T-helper 2 cell treated with Interferon-gamma antibody and Interleukin-4, amounts not matched to agents 100 ng/mL and 5 ng/mL, for 36 hours (primary cell): ENCODE results near the gene CTNND2. TPM values are rescaled to one million over a fixed set of nuclear protein-coding genes. Genes with fewer than 3 reads are reported as not detected.

Experiments used
- intact Hi-C: fragments of 100-400 bp; cut with micrococcal nuclease; formaldehyde crosslinking; loops from one replicate; pipeline ENCODE4 v1.15.1; 2023
- total RNA-seq: library from RNA; stranded (reverse); gene quantifications from 2 replicates; pipeline ENCODE4 v1.2.3, GENCODE V29; 2022

The CTNND2 gene
- total RNA-seq, 1 donor from 2014 or later, result not detected

DNA sequence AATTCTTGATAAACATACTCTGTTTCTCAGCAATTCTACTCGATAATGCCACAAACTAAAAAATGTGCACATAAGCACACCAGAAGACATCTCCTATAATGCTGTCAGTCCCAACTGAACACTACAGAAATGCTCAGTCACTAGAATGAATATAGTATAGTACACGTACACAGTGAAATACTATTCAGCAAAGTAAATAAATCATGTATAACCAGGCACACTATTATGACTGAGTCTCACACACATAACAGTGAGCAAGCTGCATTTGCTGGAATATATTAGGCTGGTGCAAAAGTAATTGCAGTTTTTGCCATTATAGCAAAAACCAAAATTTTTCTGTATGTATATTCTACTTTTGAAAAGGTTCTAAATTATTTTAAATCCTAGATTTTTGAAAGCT lies 310.2 kb downstream of the CTNND2 start:
- intact Hi-C loops, result no loop called here

DNA sequence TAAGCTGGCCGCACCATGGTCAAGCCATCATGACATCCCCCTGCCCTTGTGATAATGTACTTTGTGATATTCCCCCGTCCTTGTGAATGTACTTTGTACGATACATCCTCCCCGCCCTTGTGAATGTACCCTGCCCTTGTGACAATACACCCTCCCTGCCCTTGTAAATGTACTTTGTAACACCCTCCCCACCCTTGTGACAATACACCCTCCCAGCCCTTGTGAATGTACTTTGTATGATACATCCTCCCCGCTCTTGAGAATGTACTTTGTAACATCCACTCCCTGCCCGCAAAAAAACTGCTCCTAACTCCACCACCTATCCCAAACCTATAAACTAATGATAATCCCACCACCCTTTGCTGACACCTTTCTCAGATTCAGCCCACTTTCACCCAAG lies 313.8 kb downstream of the CTNND2 start:
- intact Hi-C loops, result no loop called here

DNA sequence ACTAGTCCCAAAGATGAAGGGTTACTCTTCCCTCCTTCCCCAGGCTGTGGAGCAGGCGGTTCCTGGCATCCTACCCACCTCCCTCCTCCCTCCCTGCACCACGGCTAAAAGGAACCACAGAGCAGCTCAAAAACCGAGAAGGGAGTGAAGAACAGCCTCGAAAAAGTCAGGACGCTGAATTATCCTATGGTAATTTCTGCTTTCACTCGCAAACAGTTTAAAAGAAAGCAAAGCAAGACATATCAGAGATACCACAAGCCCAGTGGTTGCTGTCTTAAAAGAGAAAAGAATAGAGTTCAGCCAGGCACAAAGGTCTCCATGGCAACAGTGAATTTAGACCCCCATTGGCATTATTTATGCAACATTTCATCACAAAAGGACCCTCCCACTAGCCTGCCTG lies 315.4 kb downstream of the CTNND2 start:
- intact Hi-C loops, result no loop called here

DNA sequence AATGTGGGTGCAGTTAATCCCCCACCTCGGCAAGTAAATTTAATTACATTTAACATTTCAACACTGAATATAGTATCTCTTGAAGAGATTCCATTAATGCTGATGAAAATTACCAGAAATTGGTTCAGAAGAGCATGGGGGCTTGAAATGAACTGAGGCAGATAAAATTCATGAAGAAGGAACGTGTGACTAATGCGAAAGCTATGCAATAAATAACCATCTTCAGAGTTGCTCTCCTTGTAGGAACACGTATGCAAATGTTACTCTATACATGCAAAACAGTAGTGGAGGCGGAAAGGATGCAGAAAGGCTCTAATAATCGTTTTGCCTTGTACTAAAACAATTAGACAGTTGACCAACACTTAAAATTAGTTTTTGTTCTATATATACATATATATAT lies 320.2 kb downstream of the CTNND2 start:
- intact Hi-C loops, result no loop called here

DNA sequence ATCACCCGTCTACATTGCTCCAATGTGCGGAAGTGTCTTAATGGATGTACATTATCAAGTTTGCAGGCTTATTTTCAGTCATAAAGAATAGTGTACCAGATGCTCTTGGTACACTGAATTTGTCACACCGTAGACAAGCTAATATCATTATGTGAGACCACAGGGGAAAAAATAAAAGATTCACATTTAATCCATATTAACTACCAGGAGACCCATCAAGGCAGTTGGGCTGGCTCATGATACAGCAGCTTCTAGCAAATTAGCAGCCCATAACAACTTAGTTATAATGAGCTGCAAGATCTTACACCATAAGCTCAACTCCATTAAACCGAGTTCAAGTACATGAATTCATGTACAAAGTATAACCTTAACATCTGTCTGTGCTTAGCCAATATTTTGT lies 324.9 kb downstream of the CTNND2 start:
- intact Hi-C loops, result no loop called here

DNA sequence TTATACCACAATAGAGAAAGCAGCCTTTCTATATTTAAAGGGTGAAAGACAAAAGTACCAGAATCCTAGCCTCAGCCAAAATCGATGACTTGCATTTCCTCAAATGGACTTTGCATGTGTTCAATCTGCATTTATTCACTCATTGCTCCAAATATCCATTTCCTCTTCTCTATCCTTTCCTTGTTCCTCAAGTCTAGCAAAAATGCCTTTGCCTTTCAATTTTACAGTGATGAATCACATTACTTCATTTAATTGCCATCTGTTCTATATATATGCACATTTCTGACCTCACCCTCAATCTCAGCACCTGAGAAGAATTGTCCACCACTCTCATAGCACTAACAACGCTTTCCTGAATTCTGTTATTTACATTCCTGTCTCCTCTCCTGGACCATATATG lies 329.5 kb downstream of the CTNND2 start:
- intact Hi-C loops, result no loop called here

DNA sequence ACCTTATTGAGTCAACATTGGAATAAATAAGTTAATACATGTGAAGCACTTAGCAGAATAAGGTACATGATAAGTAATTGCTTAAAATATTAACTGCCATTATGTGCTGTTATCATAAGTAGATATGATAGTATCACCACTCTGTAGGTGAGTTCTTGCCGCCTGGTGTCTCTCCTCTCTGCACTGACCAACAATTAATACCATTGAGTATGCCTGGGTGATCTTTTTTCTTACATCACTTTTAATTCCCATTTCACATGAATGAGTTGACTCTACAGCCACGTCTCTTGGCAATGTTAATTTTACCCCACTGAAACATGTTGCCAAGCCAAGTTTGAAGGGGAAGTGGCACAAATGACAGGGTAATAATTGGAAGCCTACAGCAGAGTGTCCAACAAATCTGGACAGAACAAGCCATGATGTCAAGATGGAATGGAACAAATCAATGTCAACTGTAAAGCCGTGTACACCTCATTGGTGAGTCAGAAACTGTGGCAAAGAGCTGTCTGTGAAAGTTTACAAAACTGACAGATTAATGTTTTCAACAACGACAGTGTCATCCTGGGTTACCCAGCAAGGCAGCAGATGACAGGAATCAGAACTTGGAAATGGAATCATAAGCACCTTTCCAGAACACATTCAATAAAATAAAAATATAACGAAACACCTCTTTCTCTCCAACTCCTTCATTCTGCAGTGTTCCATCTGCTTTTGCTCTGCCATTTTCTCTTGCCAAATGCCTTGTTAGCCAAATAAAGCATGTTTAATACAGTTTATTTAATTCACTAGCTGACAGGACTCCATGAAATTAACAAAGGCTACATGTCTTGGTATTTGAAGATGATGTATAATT lies 330.9 kb downstream of the CTNND2 start:
- intact Hi-C loops, result no loop called here

DNA sequence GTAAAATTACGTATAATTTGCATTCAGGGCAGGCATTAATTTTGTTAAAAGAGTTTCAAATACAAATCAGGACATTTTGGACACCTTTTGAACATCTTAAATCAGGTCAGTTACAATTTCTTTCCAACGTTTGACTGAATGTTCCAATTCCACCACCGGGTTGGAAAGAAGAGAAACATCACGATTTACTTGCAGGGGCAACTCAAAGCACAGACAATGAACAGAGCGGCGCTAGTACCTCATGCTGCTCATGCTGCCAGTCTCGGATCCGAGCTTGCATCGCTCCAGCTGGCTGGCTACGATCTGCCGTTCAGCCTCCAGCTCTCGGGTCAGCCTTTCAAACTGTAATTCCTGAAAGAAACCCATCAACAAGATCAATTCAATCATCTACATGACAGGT lies 339.5 kb downstream of the CTNND2 start:
- intact Hi-C loops, result no loop called here

DNA sequence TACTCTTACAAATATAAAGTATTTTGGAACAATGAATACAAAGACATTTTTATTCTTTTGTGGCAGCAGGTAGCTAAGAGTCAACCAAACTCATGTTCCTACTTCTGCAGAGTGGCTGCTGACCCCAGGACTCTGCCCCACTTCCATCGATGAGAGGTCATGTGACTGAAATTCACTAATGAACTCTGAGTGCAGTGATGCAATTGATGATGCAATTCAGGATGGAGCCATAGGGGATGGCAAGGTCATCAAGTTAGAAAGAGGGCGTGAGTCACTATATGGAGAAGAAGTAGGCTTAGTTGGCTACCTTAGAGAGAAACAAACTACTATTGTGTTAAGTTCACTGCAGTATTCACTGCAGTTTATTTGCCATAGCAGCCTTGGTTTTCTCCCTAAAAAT lies 340.4 kb downstream of the CTNND2 start:
- intact Hi-C loops, result no loop called here

DNA sequence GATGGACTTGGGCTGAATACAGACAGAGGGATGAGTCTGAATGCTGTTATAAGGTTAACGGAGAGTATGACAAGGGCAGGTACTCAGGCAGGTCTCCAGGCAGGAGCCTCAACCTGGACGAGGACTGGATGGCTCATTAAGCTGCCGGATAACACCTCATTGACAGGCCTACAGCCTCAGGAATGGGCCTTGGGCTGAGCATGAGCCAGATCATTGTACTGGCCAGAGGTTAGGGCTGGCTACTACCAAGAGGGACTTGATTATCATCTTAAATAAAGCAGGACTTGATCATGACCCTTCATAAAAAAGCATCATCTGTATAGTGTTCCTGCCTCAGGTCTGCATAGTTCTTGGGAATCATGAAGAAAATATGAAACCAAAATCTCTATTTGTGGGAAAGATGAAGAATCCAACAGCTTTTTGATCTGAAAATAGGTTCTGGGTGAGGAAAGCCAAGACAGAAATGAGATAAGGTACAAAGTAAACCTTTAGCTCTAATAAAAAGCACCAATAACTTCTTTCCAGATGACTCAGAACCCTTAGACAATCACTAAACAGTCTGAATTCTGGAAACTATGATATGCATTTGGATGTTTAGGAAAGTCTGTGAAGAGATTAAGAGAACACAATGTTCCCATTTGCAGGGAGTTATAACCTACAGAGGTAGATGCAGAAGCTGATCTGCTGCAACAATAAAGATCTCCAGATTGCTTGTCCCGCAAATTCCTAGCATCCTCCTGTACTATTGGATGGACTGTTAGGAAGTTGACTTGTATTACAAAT lies 343.1 kb downstream of the CTNND2 start:
- intact Hi-C loops, result no loop called here

DNA sequence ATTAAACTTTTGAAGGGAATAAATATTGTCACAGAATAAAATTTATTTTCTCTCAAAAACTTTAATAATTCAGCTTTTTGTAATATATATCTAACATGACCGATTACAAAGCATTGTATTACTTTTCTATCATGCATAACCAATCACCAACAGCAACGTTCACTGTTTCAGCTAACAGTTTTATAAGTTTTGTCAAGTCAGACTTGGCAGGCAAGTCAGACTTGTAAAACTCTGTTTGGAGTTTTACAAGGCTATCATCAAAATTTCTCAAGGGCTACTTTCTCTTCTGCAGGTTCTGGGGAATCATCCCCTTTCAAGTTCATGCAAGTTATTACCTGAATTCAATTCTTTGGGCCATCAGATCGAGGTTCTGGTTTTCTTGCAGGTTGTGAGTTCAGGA lies 347.2 kb downstream of the CTNND2 start:
- intact Hi-C loops, result no loop called here

DNA sequence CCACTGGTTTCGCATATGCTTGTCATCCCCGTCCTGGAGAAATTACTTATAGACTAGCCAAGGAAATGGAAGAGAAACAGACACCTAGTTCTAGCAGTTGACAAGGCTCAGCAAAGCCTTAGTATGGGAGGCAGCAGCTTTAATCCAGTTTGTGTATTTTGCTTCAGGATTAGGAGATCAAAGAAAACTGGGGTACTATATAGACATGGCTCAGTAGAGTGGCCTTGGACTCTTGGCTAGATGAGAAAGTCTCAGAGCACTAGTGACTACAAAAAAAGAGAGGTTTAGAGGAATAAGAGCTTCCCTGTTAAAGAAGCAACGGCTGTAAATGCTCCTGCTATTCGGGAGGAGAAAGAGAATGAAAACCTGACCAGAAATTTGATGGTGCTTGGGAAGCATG lies 349.1 kb downstream of the CTNND2 start:
- intact Hi-C loops, result no loop called here

DNA sequence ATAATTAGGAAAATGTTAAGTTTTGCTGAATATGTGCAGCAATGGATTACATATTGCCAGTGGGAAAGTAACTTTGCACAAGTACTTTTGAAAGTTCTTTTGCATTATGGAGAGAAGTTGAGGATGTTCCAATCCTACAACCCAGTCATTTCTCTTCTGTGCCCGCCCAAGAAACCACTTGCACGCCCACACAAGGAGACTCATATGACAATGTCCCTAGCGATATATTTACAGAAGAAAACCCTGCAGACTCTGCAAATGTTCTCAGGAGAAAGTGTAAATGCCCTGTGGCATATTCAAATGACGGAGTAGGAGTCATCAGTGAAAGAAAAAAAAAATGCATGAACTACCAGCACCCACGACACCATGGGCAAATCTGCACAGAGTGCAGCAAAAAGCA lies 356.5 kb downstream of the CTNND2 start:
- intact Hi-C loops, result no loop called here

DNA sequence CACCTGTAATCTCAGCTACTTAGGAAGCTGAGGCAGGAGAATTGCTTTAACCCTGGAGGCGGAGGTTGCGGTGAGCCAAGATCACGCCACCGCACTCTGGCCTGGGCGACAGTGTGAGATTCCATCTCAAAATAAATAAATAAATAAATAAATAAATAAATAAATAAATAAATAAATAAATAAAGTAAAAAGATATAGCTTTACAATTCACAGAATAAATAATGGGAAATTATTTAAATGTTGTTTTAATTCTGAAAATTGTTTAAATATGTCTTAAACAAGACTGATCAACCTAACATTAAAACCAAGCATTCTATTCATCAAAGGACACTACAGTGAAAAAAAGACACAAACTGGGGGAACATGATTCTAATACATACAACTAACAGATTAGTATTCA lies 357.1 kb downstream of the CTNND2 start:
- intact Hi-C loops, result no loop called here

DNA sequence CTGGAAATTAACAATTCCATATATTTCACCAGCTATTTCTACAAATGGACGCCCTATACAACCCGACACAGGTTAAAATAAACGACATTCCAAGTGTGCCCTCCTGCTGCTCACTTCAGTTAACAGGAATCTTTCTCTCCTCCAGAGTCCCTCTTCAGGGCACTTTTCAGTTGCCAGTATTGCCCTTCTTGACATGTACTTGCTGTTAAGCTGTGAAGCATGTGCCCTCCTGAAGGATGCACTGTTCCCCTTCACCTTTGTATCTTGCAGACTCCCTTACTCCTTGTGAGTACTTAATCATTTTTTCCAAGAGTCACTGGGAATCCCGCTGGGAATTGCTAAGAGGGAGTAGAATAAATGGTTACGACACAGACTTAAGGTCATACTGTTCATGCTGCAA lies 364.1 kb downstream of the CTNND2 start:
- intact Hi-C loops, result no loop called here

DNA sequence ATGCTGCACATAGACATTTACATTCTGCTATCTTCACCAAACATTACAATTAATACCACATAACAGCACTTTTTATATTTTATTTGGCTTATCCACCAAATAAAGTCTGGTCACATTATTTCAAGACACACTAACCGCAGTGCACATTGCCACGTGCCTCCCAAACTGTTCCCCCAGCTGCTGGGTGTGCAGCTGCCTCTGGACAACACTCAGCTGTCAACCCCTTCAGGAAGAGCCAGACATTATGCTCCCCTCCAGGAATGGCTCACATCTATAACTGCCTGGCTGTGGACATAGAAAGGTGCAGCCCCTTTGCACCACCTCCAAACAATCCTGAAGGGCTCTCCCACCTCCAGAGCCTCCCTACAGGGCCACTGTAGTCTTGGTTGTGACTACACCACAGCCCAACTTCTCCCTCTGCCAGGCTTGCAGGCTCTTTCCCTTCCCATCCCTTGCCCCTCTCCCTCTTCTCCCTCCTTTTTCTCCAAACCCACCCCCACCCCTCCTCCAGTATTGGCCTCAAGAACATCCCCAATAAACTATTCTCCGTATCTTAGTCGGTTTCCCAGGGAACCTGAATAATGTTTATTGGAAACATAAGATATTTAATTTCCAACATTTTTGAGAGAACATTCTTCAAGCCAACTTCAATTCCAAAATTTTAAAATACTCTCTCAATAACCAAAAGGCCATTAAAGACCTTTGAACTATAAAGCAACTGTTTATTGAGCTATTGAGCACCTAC lies 372.3 kb downstream of the CTNND2 start:
- intact Hi-C loops, result no loop called here

DNA sequence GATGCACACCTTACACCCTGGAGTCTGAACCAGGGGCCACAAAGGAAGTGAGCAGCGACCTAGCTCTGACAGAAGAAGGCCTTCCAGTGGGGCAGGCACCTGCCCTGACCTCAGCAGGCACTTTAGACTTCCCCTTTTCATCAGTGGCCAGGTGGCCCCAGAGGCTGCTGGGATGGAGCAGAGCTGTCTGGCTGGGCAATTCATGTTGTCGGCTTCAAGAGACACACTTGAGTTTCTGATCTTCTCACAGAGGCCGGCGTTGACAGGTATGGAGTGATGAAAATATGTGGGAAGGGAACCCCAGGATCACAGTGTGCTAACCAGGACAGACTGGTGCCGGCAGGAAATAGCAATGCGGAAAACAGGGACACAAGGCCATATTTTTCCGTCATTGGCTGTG lies 375.5 kb downstream of the CTNND2 start:
- intact Hi-C loops, result no loop called here

DNA sequence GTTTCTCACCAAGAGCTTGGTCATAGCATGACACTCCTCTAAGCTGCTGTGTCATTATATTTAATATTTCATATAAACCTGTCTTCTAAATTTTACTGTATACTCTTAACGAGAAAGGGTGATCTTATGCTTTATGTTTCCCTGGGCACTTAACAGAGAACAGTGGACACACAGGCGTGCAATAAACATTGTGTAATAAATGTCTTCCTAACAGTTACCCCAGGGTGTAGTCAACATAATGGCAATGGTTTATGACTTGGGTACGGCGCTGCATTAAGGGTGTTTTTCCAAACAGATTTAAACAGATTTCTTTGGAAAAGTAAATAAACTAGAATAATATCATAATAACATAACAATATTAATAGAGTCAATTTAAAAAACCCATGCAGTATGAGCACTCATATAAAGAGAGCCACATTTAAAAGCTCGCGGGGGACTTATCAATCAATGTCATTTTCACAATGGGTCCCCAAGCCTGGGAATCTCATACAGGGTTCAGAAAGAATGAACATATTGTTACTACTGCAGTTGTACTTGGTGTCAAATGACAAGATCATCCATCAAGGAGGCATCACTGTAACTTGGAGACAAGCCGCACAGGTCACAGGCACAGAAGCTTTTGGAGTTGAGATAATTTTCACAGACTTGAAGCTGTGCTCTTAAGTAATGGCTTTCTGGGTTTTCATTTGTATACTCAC lies 376.4 kb downstream of the CTNND2 start:
- intact Hi-C loops, result no loop called here

DNA sequence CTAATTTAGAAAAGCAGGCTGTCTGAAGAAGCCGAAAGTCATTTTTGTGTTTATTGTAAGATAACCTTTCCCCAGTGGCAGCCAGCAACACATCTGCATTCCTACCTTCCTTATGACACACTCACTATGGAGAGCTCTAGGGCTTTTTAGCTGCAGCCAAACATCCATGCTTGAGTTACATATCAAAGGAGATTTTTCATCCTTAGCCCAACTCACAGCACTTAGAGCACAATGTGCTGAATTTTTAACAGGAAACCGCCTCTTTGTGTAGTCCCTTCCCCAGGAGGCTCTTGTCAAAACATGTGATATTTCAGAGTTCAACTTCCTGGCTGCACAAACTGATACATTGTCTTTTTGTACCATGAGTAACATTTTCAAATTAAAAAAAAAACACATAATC lies 379.2 kb downstream of the CTNND2 start:
- intact Hi-C loops, result no loop called here

DNA sequence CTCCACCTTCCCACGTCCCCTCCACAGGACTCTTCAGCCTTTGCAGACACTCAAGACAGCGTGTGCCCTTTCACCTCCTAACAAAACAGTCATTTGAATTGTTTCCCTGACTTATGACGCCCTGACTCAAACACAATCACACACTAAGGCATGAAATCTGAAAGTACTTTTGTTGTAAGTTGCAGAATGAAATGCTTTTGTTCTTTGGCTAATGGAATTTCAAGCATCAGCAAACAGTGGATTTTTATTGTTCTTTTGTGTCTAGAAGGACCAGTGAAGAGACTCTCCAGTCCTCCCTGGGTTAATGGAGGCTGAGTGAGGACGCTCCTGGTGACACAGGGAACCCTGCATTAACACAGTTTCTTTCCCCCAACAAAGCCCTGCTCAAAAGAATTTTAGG lies 380.1 kb downstream of the CTNND2 start:
- intact Hi-C loops, result no loop called here

DNA sequence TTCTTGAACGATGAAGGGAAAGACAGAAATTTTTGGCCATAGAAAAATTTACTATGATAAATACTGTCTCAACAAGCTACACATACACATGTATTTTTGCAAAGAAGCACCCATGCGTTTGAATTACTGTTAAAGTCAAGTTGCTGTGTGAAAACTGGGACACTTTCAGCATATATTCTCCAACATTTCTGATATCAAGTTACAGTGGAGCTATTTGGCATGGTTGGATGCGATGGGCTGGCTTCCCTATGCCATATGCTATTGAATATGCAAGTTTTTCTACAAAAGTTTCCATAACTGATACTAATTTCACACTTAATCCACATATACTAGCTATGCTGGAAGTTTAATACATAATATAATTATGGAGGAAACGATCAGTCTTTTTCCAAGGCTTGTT lies 381.4 kb downstream of the CTNND2 start:
- intact Hi-C loops, result no loop called here
